HCT116 (cell line): ENCODE measurements around the gene KRTAP10-8. TPM values are rescaled to one million over a fixed set of nuclear protein-coding genes. Genes with fewer than 3 reads are reported as not detected.

Experiments
- ATAC-seq: fragments of 200-7000 bp; cut with Tn5 transposase; 2 replicates; pipeline ENCODE4 v1.9.1; 2020; ENCODE audit warnings: mild to moderate bottlenecking, moderate library complexity
- BruUV-seq: library from RNA; stranded (reverse); fragments of 400-500 nt; replicated peaks from 2 replicates; lab custom pipeline; 2021; lab: Mats Ljungman, UMichigan
- CTCF ChIA-PET: fragments of 300-600 bp; sonication (Branson Sonifier 250); formaldehyde crosslinking; loops from one replicate; lab custom pipeline; 2021; ENCODE audit warnings: antibody characterized with exemption; lab: Charles Lee
- POLR2A ChIA-PET: fragments of 300-600, 350-600 bp; sonication (Branson Sonifier 250); formaldehyde crosslinking; loops from one replicate; lab custom pipeline; 2021; ENCODE audit warnings: antibody characterized with exemption; lab: Charles Lee
- RAD21 ChIA-PET, 2 experiments: fragments of 300-600 bp; sonication (Branson Sonifier 250); formaldehyde crosslinking; loops; one replicate each; lab custom pipeline; 2023; ENCODE audit warnings: low total read pairs in 2 of 2; ENCODE audit not compliant: uncharacterized antibody in 2 of 2, unreplicated experiment in 2 of 2, low non-redundant PET in 1 of 2; lab: Charles Lee
- DNase-seq: peaks from one replicate; pipeline ENCODE4 v3.0.0-alpha.2; 2010; ENCODE audit warnings: low read depth, low spot score
- H2AFZ ChIP-seq: fragments of 200-600 bp; shearing (Covaris generic), sonication (generic); 2 replicates; pipeline ENCODE4 v1.6.1; 2017; ENCODE audit warnings: low read depth, mixed run types, mixed read lengths, antibody characterized with exemption, low read length; ENCODE audit not compliant: poor library complexity, severe bottlenecking
- H3K27ac ChIP-seq: 2 replicates; pipeline ENCODE4 v1.5.1; 2012; ENCODE audit warnings: low read depth, low read length
- H3K27me3 ChIP-seq: fragments of 200-600 bp; sonication (generic); 2 replicates; pipeline ENCODE4 v1.6.1; 2016; ENCODE audit warnings: mixed run types, low read length, mixed read lengths; ENCODE audit not compliant: insufficient read depth
- H3K36me3 ChIP-seq, 2 experiments: fragments of 200-500 bp in 1 of 2; fragments of 200-600 bp in 1 of 2; sonication (Bioruptor generic) in 1 of 2; sonication (generic) in 1 of 2; 2 replicates each; pipeline versions ENCODE4 v1.5.1 to v1.6.1; 2014 to 2016; ENCODE audit warnings: low read length in 2 of 2, inconsistent platforms in 1 of 2, mixed read lengths in 1 of 2, mixed run types in 1 of 2; ENCODE audit not compliant: insufficient read depth in 2 of 2, control insufficient read depth in 1 of 2
- H3K4me1 ChIP-seq, 2 experiments: fragments of 200-600 bp in 1 of 2; sonication (generic) in 1 of 2; 2 replicates each; pipeline versions ENCODE4 v1.5.1 to v1.6.1; 2012 to 2017; ENCODE audit warnings: low read length in 2 of 2, inconsistent platforms in 1 of 2, mild to moderate bottlenecking in 1 of 2, mixed read lengths in 1 of 2, mixed run types in 1 of 2, moderate library complexity in 1 of 2; ENCODE audit not compliant: insufficient read depth in 2 of 2, control insufficient read depth in 1 of 2
- H3K4me2 ChIP-seq: fragments of 200-600 bp; sonication (generic); 2 replicates; pipeline ENCODE4 v1.6.1; 2017; ENCODE audit warnings: mixed run types, low read length, mixed read lengths
- H3K4me3 ChIP-seq, 2 experiments: fragments of 200-600 bp in 1 of 2; sonication (generic) in 1 of 2; replicated peaks in 1 of 2; 2 replicates each; pipeline ENCODE4 v1.5.1; 2011 to 2016; ENCODE audit warnings: low read length in 2 of 2, control low read depth in 1 of 2, low read depth in 1 of 2, mild to moderate bottlenecking in 1 of 2, mixed read lengths in 1 of 2, mixed run types in 1 of 2
- H3K79me2 ChIP-seq: fragments of 200-600 bp; sonication (generic); 2 replicates; pipeline ENCODE4 v1.6.1; 2017; ENCODE audit warnings: mild to moderate bottlenecking, mixed run types, low read length, moderate library complexity, mixed read lengths; ENCODE audit not compliant: insufficient read depth
- H3K9ac ChIP-seq: fragments of 200-600 bp; sonication (generic); 2 replicates; pipeline ENCODE4 v1.6.1; 2016; ENCODE audit warnings: low read length, mixed read lengths
- H3K9me2 ChIP-seq: fragments of 200-600 bp; sonication (generic), shearing (Covaris generic); 2 replicates; pipeline ENCODE4 v1.6.1; 2017; ENCODE audit warnings: mixed run types, mild to moderate bottlenecking, moderate library complexity; ENCODE audit not compliant: insufficient read depth
- H3K9me3 ChIP-seq, 2 experiments: fragments of 200-500 bp in 1 of 2; fragments of 200-600 bp in 1 of 2; sonication (Bioruptor generic) in 1 of 2; sonication (generic) in 1 of 2; 2 replicates each; pipeline ENCODE4 v1.6.1; 2014 to 2017; ENCODE audit warnings: low read length in 2 of 2, mixed read lengths in 2 of 2, inconsistent platforms in 1 of 2, low read depth in 1 of 2, mild to moderate bottlenecking in 1 of 2, mixed run types in 1 of 2, moderate library complexity in 1 of 2; ENCODE audit not compliant: control insufficient read depth in 1 of 2, insufficient read depth in 1 of 2
- H4K20me1 ChIP-seq: fragments of 200-600 bp; sonication (generic), shearing (Covaris generic); 2 replicates; pipeline ENCODE4 v1.6.1; 2017; ENCODE audit warnings: mixed run types, mild to moderate bottlenecking, moderate library complexity; ENCODE audit not compliant: insufficient read depth
- CBX3 ChIP-seq: IDR thresholded peaks from 2 replicates; pipeline ENCODE4 v1.6.1; 2012; ENCODE audit warnings: low read depth
- CEBPB ChIP-seq: IDR thresholded peaks from 2 replicates; pipeline ENCODE4 v1.6.1; 2012; ENCODE audit warnings: low read depth
- CTCF ChIP-seq, 3 experiments: fragments of 200-600 bp in 1 of 3; sonication (generic) in 1 of 3; IDR thresholded peaks in 2 of 3; conservative IDR thresholded peaks in 1 of 3; 2 replicates each; pipeline ENCODE4 v1.5.1; 2012 to 2017; ENCODE audit warnings: low read depth in 2 of 3, low read length in 2 of 3, antibody characterized with exemption in 1 of 3, borderline replicate concordance in 1 of 3, control low read depth in 1 of 3, mild to moderate bottlenecking in 1 of 3, mixed read lengths in 1 of 3, mixed run types in 1 of 3, moderate library complexity in 1 of 3; ENCODE audit not compliant: insufficient read depth in 1 of 3
- EGR1 ChIP-seq: IDR thresholded peaks from 2 replicates; pipeline ENCODE4 v1.6.1; 2012; ENCODE audit warnings: low read depth
- EZH2 ChIP-seq: fragments of 200-600 bp; sonication (generic); IDR thresholded peaks from 2 replicates; pipeline ENCODE4 v1.6.1; 2017; ENCODE audit warnings: antibody characterized with exemption, mixed run types
- EZH2phosphoT487 ChIP-seq: fragments of 200-600 bp; IDR thresholded peaks from 2 replicates; pipeline ENCODE4 v1.6.1; 2018; ENCODE audit warnings: antibody characterized with exemption, borderline replicate concordance
- RAD21 ChIP-seq: IDR thresholded peaks from 2 replicates; pipeline ENCODE4 v1.6.1; 2012; ENCODE audit warnings: low read depth, mild to moderate bottlenecking
- SIN3A ChIP-seq: IDR thresholded peaks from 2 replicates; pipeline ENCODE4 v1.6.1; 2012; ENCODE audit warnings: low read depth
- SP1 ChIP-seq: IDR thresholded peaks from 2 replicates; pipeline ENCODE4 v1.6.1; 2012; ENCODE audit warnings: low read depth
- TCF7L2 ChIP-seq: IDR thresholded peaks from 2 replicates; pipeline ENCODE4 v1.7.0; 2011; ENCODE audit warnings: borderline replicate concordance, inconsistent platforms; ENCODE audit not compliant: insufficient read depth, insufficient read length; ENCODE audit errors: extremely low read depth
- ZFX ChIP-seq: fragments of 450-650 bp; IDR thresholded peaks from 2 replicates; pipeline ENCODE4 v1.6.1; 2017
- intact Hi-C: fragments of 100-400 bp; cut with micrococcal nuclease; formaldehyde crosslinking; loops from 2 replicates; pipeline ENCODE4 v1.10.0; 2022
- total RNA-seq: library from RNA; stranded (reverse); gene quantifications from one replicate; pipeline ENCODE4 v1.2.1, GENCODE V29; 2021; ENCODE audit not compliant: unreplicated experiment

KRTAP10-8 gene
- total RNA-seq, 1 experiment from 2014 or later: not detected

DNA sequence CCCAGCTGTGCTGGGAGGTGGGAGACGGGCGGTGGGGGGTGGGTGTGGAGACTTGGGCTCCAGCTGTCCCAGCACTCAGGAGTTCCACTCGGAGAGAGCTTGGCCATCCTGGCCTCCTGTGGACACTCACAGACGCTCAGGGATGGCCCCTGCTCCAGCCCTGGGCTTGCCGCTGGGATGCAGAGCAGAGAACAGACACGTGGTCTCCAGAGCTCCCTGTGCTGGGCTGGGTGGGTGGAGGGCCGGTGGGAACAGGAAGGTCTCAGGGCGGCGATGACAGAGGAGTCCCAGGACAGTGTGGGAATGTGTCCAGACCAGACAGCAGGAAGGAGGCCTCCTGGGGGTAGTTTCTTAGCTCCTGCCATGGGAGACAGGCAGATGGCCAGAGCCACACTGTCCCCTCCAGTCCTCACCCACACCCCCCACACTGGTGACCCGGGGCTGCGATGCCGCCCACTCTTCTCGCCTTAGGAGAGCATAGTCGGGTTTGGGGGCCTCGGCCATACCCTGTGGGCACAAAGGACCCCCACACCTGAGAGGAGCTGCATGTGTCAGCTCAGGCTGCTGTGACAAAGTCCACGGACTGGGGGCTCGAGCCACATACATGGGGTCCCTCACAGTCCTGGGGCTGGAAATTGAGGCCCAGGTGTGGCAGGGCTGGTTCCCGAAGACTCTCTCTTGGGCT lies 17.0 kb downstream of the KRTAP10-8 start:
- Histone ChIP-seq H3K27me3 (no peaks in the 10 kb centered on the region), H3K4me1 (no peaks in the 10 kb centered on the region), H3K79me2 (no peaks in the 10 kb centered on the region)
- RAD21 ChIA-PET: no interaction called here
- TF ChIP-seq TCF7L2 (no peak), CEBPB (no peak), CTCF (IDR thresholded peaks at IDR 0.05 in 2 of 3, conservative IDR thresholded peaks at IDR 0.05 in 1 of 3; ENCODE audit: borderline replicate concordance in 1 of 3, insufficient read depth in 1 of 3, low read depth in 2 of 3, low read length in 2 of 3) (no peak), EGR1 (no peak), CBX3 (no peak), EZH2phosphoT487 (no peak), EZH2 (no peak), ZFX (no peak), RAD21 (no peak), SIN3A (no peak), SP1 (no peak)
- TF ChIP-seq, all 23 proteins: peak for 0
- Histone ChIP-seq H2AFZ (no peak overlapping the region), H3K9ac (no peak overlapping the region), H3K36me3 (no peaks in the 10 kb centered on the region), H4K20me1 (no peaks in the 10 kb centered on the region), H3K4me2 (no peak overlapping the region), H3K27ac (no peak overlapping the region), H3K9me2 (no peaks in the 10 kb centered on the region), H3K4me3 (no peak overlapping the region), H3K9me3 (peaks cover 5 to 13% of the 10 kb centered on the region in 2 experiments; a peak in 3 of 4 replicates)
- no TSS peak for BruUV-seq
- POLR2A ChIA-PET: no interaction called here
- DNase-seq (no peak), ATAC-seq (no peak)
- intact Hi-C loops: no loop called here
- CTCF ChIA-PET: no interaction called here
